PC-3 (cell line): ENCODE results near the gene PRSS23.

Source experiments
- CTCF ChIP-seq: fragments of 300-600 bp; sonication (generic); conservative IDR thresholded peaks from 2 replicates; pipeline ENCODE4 v1.5.1; 2017; ENCODE audit warnings: antibody characterized with exemption, low read depth, mild to moderate bottlenecking, low read length
- EZH2 ChIP-seq: fragments of 300-600 bp; sonication (generic); IDR thresholded peaks from one replicate; pipeline ENCODE4 v1.6.1; 2017; ENCODE audit warnings: antibody characterized with exemption, mild to moderate bottlenecking, low read length; ENCODE audit not compliant: unreplicated experiment

- TF ChIP-seq CTCF = no peak
- no peak for TF ChIP-seq EZH2
Measured at GRCh38 chr11:86774417-86774816, 25.9 kb upstream of the PRSS23 start.
